Heart left ventricle (tissue), 16 donors: Measurements from ENCODE around the gene RASGEF1C. TPM values are rescaled to one million over a fixed set of nuclear protein-coding genes. Genes with fewer than 3 reads are reported as not detected.

Experiments used
- ATAC-seq, 4 donors: fragments of 200-7000 bp; cut with Tn5 transposase; one replicate each; pipeline ENCODE4 v1.9.1; 2020 to 2022; ENCODE audit warnings: moderate library complexity in 4 of 4, mild to moderate bottlenecking in 3 of 4, moderate number of reproducible peaks in 1 of 4
- DNase-seq, 5 donors: peaks; one replicate each; pipeline ENCODE4 v3.0.0-alpha.2; 2020
- H3K27ac ChIP-seq, 12 donors: fragments of 200-600 bp; sonication (generic) in 4 of 12; one replicate each; pipeline versions ENCODE4 v1.5.0 to v1.8.0; 2016 to 2022; ENCODE audit warnings: mild to moderate bottlenecking in 2 of 12
- H3K27me3 ChIP-seq, 9 donors: fragments of 200-600 bp; sonication (generic) in 2 of 9; one replicate each; pipeline versions ENCODE4 v1.5.1 to v1.8.0; 2016 to 2022; ENCODE audit warnings: mild to moderate bottlenecking in 3 of 9
- H3K36me3 ChIP-seq, 9 donors: fragments of 200-600 bp; sonication (generic) in 2 of 9; one replicate each; pipeline versions ENCODE4 v1.5.0 to v1.8.0; 2018 to 2022; ENCODE audit warnings: mild to moderate bottlenecking in 2 of 9
- H3K4me1 ChIP-seq, 12 donors: fragments of 200-600 bp; sonication (generic) in 4 of 12; one replicate each; pipeline versions ENCODE4 v1.5.0 to v1.8.0; 2016 to 2022; ENCODE audit warnings: mild to moderate bottlenecking in 3 of 12
- H3K4me3 ChIP-seq, 12 donors: fragments of 200-600 bp; sonication (generic) in 4 of 12; one replicate each; pipeline versions ENCODE4 v1.5.0 to v1.8.0; 2017 to 2022; ENCODE audit warnings: mild to moderate bottlenecking in 9 of 12, moderate library complexity in 4 of 12
- H3K9me3 ChIP-seq, 12 donors: fragments of 200-600 bp; sonication (generic) in 4 of 12; one replicate each; pipeline versions ENCODE4 v1.5.0 to v1.8.0; 2016 to 2022; ENCODE audit warnings: mild to moderate bottlenecking in 1 of 12
- POLR2A ChIP-seq, 2 donors: fragments of 450-650 bp; IDR thresholded peaks; one replicate each; pipeline ENCODE4 v1.6.1; 2017; ENCODE audit warnings: antibody characterized with exemption in 2 of 2, mild to moderate bottlenecking in 2 of 2, moderate library complexity in 2 of 2
- WGBS, 4 donors: extraction: QIAGEN DNeasy Blood & Tissue Kit in 2 of 4; methylation state at CpG; one replicate each; pipeline versions ENCODE4 v1.1.5 to v1.1.7; 2013 to 2018; 5-methylcytosine and 5-hydroxymethylcytosine counted together
- intact Hi-C, 10 donors: fragments of 100-400 bp; cut with DNase I; formaldehyde crosslinking; loops; one replicate each; pipeline versions ENCODE4 v1.11.1 to v1.14.2; 2022
- polyA plus RNA-seq, 2 donors: library from polyadenylated mRNA; stranded (reverse); fragments of 200-250 nt; gene quantifications; one replicate each; pipeline ENCODE4 v1.2.3, GENCODE V29; 2013
- total RNA-seq, 9 donors: library from RNA; depleted of rRNA in 2 of 9; stranded (reverse); fragments of >200 nt in 2 of 9; fragmentation: NEBNext Ultra II Directional in 3 of 9; extraction: Animal tissue kit (Norgen Biotek cat#: 25700) in 3 of 9; gene quantifications; one replicate each; pipeline versions ENCODE4 v1.1.0 to v1.2.4, GENCODE V29; 2016 to 2023
- TF ChIP-seq, protein P1 (sequence below), 12 donors: fragments of 200-600 bp; sonication (generic) in 4 of 12; IDR thresholded peaks; one replicate each; pipeline versions ENCODE4 v1.5.0 to v1.8.0; 2018 to 2022; ENCODE audit warnings: antibody characterized with exemption in 12 of 12, mild to moderate bottlenecking in 5 of 12
- donor health status: ischemic (EF 13 %, LVEDD 7.1; RV severe dilation, severe dysfunction).
- donor health status: healthy with polysubstance abuse.
- donor health status: DM: no; HTN: yes; CAD: no.
- donor health status: DM: no; HTN: no; CAD: no.
- donor health status: ischemic (EF 25% LVEDD 6.9; RV normal size, moderate dysfunction).
- donor health status: ischemic (EF 25% LVEDD 5.7; RV mildly dilated, moderate dysfunction).
- donor health status: healthy.
- donor health status: DM: yes; HTN: yes; CAD: no.
- donor health status: ischemic (EF 35%, LVEDD 5.7; RV mildly dilated, moderate dysfunction).
- donor health status: nonischemic (EF 11% LVEDD 7.7; RV severe dilation, severe dysfunction).
- donor health status: DM: yes; HTN: yes; CAD: no.
- donor health status: PGD.
- donor health status: ischemic (EF 29% LVEDD 5.4; RV normal size, mild dysfunction).
- donor health status: nonischemic (EF 23%, LVEDD 6.1; RV moderate dilation, normal function).

The RASGEF1C gene
- total and polyA plus RNA-seq, 11 donors, result 0.14 to 0.75 (median 0.19) TPM; not detected in 4

DNA sequence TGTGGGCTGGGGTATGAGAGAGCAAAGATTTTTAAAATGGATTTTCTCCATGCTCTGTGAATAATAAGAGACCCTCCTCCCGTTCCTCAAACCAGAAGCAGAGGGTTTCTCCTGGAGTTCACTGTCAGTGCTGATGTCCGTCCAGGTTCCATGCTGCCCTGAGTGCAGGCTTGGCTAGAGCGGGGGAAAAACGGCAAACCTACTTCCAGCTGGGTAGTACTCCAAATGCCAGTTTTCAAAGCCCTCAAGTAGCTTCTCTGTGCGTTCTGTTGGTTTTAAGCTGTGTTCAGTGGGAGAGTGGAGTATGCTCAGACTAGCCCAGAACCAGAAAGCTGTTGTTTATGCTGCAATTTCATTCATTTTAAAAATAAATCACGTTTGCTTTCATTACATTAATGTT is 40.3 kb downstream of the RASGEF1C start:
- Histone ChIP-seq H3K4me1 (peaks cover 0 to 34% (median under 1%) of the 10 kb centered on the region in 12 donors), H3K27me3 (peaks cover 0 to 9% (median 0%) of the 10 kb centered on the region in 9 donors), H3K9me3 (peaks cover 0 to 16% (median 0%) of the 10 kb centered on the region in 12 donors), H3K4me3 (no peak overlapping the region), H3K36me3 (no peaks in the 10 kb centered on the region), H3K27ac (peak overlapping the region in 1 of 12 donors; percentile 9)
- no peak for DNase-seq
- intact Hi-C loops, result no loop called here
- ATAC-seq, result no peak
- 80 to 84% (median 82%) methylated on average over 6 of the region's 6 CpGs for WGBS, 4 donors
- no peak for TF ChIP-seq POLR2A (IDR thresholded peaks at IDR 0.05)
- TF ChIP-seq, protein P1, sequence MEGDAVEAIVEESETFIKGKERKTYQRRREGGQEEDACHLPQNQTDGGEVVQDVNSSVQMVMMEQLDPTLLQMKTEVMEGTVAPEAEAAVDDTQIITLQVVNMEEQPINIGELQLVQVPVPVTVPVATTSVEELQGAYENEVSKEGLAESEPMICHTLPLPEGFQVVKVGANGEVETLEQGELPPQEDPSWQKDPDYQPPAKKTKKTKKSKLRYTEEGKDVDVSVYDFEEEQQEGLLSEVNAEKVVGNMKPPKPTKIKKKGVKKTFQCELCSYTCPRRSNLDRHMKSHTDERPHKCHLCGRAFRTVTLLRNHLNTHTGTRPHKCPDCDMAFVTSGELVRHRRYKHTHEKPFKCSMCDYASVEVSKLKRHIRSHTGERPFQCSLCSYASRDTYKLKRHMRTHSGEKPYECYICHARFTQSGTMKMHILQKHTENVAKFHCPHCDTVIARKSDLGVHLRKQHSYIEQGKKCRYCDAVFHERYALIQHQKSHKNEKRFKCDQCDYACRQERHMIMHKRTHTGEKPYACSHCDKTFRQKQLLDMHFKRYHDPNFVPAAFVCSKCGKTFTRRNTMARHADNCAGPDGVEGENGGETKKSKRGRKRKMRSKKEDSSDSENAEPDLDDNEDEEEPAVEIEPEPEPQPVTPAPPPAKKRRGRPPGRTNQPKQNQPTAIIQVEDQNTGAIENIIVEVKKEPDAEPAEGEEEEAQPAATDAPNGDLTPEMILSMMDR (IDR thresholded peaks at IDR 0.05), result no peak

DNA sequence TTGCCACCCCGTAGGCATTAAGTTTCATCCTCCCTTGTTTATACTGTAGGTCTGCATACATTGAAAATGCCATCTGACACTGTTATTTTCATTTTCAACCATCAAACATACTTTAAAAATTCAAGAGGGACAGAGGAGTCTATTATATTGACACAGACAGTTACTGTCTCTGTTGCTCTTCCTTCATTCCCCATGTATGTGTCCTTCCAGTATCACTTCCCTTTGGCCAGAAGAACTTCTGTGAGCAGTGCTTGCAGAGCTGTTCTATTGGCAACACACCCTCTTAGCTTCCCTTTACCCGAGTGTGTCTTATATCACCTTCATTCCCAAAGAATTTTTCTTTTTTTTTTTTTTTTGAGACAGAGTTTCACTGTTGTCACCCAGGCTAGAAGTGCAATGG is 42.8 kb downstream of the RASGEF1C start:
- no peaks in the 10 kb centered on the region for H3K36me3 ChIP-seq
- intact Hi-C loops, result no loop called here
- no peak for DNase-seq
- peaks cover 0 to 21% (median 0%) of the 10 kb centered on the region in 12 donors for H3K9me3 ChIP-seq
- H3K4me1 ChIP-seq, result peaks cover 0 to 16% (median 0%) of the 10 kb centered on the region in 12 donors
- H3K4me3 ChIP-seq, result no peak overlapping the region
- 58 to 69% (median 61%) methylated on average over 2 of the region's 2 CpGs for WGBS, 4 donors
- H3K27ac ChIP-seq, result no peak overlapping the region
- TF ChIP-seq, protein P1 (IDR thresholded peaks at IDR 0.05), result no peak
- no peak for TF ChIP-seq POLR2A (IDR thresholded peaks at IDR 0.05)
- peaks cover 0 to 25% (median 0%) of the 10 kb centered on the region in 9 donors for H3K27me3 ChIP-seq
- peak in 2 of 4 donors; percentile 34 to 52 for ATAC-seq

DNA sequence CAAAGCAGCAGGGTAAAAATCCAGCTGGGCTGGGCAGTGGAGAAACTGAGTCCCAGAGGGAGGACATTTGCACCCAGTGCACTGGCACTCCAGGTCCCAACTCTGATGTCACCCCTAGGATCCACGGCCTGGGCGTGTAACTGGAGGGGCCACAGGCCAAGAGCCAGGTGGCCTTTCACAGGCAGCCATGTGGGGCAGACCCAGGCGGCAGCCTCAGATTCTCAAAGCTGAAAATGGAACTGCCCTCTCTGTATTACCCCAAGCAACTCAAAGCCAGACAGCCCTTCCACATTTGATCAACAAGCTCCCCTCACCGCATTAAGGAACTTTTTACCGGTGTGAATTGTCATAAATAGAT is 46.7 kb downstream of the RASGEF1C start:
- TF ChIP-seq, protein P1 (IDR thresholded peaks at IDR 0.05), result no peak
- TF ChIP-seq POLR2A (IDR thresholded peaks at IDR 0.05), result no peak
- Histone ChIP-seq H3K27me3 (peaks cover 0 to 21% (median 0%) of the 10 kb centered on the region in 9 donors), H3K9me3 (peaks cover 0 to 21% (median 0%) of the 10 kb centered on the region in 12 donors), H3K36me3 (no peaks in the 10 kb centered on the region), H3K4me1 (peaks cover 0 to 16% (median 0%) of the 10 kb centered on the region in 12 donors), H3K4me3 (no peak overlapping the region), H3K27ac (no peak overlapping the region)
- ATAC-seq (no peak), DNase-seq (no peak)
- intact Hi-C loops, result no loop called here
- WGBS, 4 donors, result 86 to 93% (median 89%) methylated on average over 5 of the region's 5 CpGs

DNA sequence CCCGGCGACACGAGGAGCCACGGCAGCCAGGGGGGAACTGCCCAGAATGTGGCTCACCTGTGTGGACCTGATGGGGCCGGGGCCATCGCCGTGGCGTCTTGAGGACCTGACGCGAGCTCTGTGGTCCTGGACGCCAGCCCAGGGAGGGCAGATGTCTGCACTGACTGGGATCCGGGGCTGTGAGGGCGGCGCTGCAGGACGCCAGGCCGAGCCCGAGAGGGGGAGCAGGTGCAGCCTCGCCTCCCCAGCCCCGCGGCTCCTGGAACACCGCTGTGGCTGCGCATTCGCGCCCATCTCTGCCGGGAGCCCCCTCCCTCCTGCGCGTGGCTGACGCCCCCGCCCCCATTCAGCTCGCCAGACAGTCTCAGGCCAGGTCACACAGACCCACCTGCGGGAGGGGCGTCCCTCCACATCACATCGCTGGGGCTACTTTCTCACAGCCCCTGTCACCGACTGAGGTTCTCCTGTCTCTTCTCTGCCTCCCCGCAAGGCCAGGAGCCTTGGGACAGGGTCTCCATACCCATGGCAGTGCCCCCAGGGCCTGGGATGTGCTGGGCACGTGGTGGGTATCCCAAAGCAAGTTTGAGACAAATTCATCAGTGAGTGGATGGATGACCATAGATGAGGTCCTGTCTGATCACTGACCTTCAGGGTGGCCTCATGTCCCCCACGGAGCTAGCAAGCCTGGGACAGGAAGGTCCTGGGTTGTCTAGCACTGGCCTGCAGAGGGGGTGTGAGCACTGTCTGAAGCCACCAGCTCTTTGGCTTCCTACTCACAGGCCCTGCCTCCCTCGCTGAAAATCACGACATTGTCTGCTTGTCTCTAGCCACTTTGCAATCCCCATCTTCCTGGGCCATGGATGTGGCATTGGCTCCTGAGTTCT is 47.3 kb downstream of the RASGEF1C start:
- Histone ChIP-seq H3K27ac (no peak overlapping the region), H3K27me3 (peaks cover 0 to 21% (median 0%) of the 10 kb centered on the region in 9 donors), H3K36me3 (no peaks in the 10 kb centered on the region), H3K9me3 (peaks cover 0 to 21% (median 0%) of the 10 kb centered on the region in 12 donors), H3K4me3 (no peak overlapping the region), H3K4me1 (peaks cover 0 to 16% (median 0%) of the 10 kb centered on the region in 12 donors)
- ATAC-seq, result peak in 2 of 4 donors; percentile 49 to 64
- WGBS, 4 donors, result 62 to 82% (median 70%) methylated on average over 20 to 39 of the region's 39 CpGs
- DNase-seq, result no peak
- TF ChIP-seq, protein P1 (IDR thresholded peaks at IDR 0.05), result peak in 1 of 12 donors; percentile 7
- TF ChIP-seq POLR2A (IDR thresholded peaks at IDR 0.05), result no peak
- intact Hi-C loops, result no loop called here
